SH-SY5Y (cell line): ENCODE data around the gene STAG3.

ENCODE experiments used
- GATA2 ChIP-seq: IDR thresholded peaks from 2 replicates; pipeline ENCODE4 v1.6.1; 2011; ENCODE audit warnings: mild to moderate bottlenecking, low read depth, low read length
- GATA3 ChIP-seq: IDR thresholded peaks from 2 replicates; pipeline ENCODE4 v1.6.1; 2011; ENCODE audit warnings: low read depth, mild to moderate bottlenecking, low read length, moderate library complexity

DNA sequence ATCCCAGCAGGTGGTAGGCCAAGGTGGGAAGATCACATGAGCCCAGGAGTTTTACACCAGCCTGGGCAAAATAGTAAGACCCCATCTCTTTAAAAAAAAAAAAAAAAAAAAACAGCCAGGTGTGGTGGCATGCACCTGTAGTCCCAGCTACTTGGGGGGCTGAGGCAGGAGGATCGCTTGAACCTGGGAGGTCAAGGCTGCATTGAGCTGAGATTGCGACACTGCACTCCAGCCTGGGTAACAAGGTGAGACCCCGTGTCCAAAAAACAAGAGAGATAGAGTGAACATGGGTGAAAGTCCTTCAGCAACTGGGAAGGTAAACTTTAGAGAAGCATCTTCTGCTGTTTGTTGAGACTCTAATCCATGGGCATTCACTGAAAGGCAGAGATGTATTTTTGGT is 35.3 kb upstream of the STAG3 start:
- TF ChIP-seq GATA2 = no peak
- no peak for TF ChIP-seq GATA3
